Calu3 (cell line): Measurements from ENCODE around the gene CCDC136. TPM values are rescaled to one million over a fixed set of nuclear protein-coding genes. Genes with fewer than 3 reads are reported as not detected.

Source experiments
- BruUV-seq: library from RNA; stranded (reverse); fragments of 400-500 nt; replicated peaks from 2 replicates; lab custom pipeline; 2021; lab: Mats Ljungman, UMichigan
- CTCF ChIA-PET: fragments of 300-600 bp; sonication (Branson Sonifier 250); formaldehyde crosslinking; loops from one replicate; lab custom pipeline; 2022; ENCODE audit warnings: antibody characterized with exemption; lab: Charles Lee
- DNase-seq: peaks from one replicate; pipeline ENCODE4 v3.0.0; 2022
- H3K27ac Mint-ChIP-seq: one replicate; pipeline ENCODE4 v1.8.0; 2022; ENCODE audit warnings: mixed read lengths; ENCODE audit not compliant: unreplicated experiment
- H3K27me3 Mint-ChIP-seq: one replicate; pipeline ENCODE4 v1.8.0; 2022; ENCODE audit warnings: mixed read lengths; ENCODE audit not compliant: unreplicated experiment
- H3K36me3 Mint-ChIP-seq: one replicate; pipeline ENCODE4 v1.8.0; 2022; ENCODE audit warnings: mild to moderate bottlenecking, moderate library complexity, mixed read lengths; ENCODE audit not compliant: insufficient read depth, unreplicated experiment
- H3K4me1 Mint-ChIP-seq: one replicate; pipeline ENCODE4 v1.8.0; 2022; ENCODE audit warnings: mild to moderate bottlenecking, low read depth, mixed read lengths; ENCODE audit not compliant: unreplicated experiment
- H3K4me3 Mint-ChIP-seq: one replicate; pipeline ENCODE4 v1.8.0; 2022; ENCODE audit warnings: mild to moderate bottlenecking, low read depth, moderate library complexity, mixed read lengths; ENCODE audit not compliant: unreplicated experiment
- H3K9me3 Mint-ChIP-seq: one replicate; pipeline ENCODE4 v1.8.0; 2022; ENCODE audit warnings: low read depth, mixed read lengths; ENCODE audit not compliant: unreplicated experiment
- intact Hi-C: fragments of 100-400 bp; cut with micrococcal nuclease; formaldehyde crosslinking; loops from one replicate; pipeline ENCODE4 v1.10.0; 2022; ENCODE audit not compliant: unreplicated experiment
- total RNA-seq: library from RNA; stranded (reverse); gene quantifications from 2 replicates; pipeline ENCODE4 v1.2.3, GENCODE V29; 2022
- TF ChIP-seq, protein P1 (sequence below): fragments of 200-600 bp; IDR thresholded peaks from one replicate; pipeline ENCODE4 v1.8.0; 2022; ENCODE audit warnings: antibody characterized with exemption; ENCODE audit not compliant: unreplicated experiment

The CCDC136 gene
- total RNA-seq, 1 experiment from 2014 or later, result 5.9 TPM

DNA sequence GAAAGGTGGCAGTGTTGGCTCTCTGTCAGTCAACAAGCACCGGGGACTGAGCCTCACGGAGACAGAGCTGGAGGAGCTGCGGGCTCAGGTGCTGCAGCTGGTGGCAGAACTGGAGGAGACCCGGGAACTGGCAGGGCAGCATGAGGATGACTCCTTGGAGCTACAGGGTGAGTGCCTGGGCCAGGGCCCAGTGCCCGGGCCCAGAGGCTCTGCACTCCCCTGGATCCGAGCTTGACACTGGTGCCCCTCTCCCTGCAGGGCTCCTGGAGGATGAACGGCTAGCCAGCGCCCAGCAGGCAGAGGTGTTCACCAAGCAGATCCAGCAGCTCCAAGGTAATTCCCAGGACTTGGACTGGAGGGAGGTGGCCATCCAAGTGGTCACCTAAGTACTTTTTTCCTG lies 2.7 kb downstream of the CCDC136 start:
- no TSS peak for BruUV-seq
- H3K9me3 Mint-ChIP-seq, result no peaks in the 10 kb centered on the region
- peaks cover 56% of the 10 kb centered on the region for H3K27me3 Mint-ChIP-seq
- CTCF ChIA-PET, result interaction anchor here (1.4 kb wide), 1 partner anchor 369 kb away, joined by 4 read pairs; no protein-coding TSS in a partner anchor
- no peak for DNase-seq
- TF ChIP-seq, protein P1, sequence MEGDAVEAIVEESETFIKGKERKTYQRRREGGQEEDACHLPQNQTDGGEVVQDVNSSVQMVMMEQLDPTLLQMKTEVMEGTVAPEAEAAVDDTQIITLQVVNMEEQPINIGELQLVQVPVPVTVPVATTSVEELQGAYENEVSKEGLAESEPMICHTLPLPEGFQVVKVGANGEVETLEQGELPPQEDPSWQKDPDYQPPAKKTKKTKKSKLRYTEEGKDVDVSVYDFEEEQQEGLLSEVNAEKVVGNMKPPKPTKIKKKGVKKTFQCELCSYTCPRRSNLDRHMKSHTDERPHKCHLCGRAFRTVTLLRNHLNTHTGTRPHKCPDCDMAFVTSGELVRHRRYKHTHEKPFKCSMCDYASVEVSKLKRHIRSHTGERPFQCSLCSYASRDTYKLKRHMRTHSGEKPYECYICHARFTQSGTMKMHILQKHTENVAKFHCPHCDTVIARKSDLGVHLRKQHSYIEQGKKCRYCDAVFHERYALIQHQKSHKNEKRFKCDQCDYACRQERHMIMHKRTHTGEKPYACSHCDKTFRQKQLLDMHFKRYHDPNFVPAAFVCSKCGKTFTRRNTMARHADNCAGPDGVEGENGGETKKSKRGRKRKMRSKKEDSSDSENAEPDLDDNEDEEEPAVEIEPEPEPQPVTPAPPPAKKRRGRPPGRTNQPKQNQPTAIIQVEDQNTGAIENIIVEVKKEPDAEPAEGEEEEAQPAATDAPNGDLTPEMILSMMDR, result no peak
- no peaks in the 10 kb centered on the region for H3K4me1 Mint-ChIP-seq
- H3K27ac Mint-ChIP-seq, result no peak overlapping the region
- H3K4me3 Mint-ChIP-seq, result no peak overlapping the region
- intact Hi-C loops, result loop anchor here (5.0 kb wide), 1 partner anchor 88 kb away; no protein-coding TSS in a partner anchor
- peaks cover 15% of the 10 kb centered on the region for H3K36me3 Mint-ChIP-seq

DNA sequence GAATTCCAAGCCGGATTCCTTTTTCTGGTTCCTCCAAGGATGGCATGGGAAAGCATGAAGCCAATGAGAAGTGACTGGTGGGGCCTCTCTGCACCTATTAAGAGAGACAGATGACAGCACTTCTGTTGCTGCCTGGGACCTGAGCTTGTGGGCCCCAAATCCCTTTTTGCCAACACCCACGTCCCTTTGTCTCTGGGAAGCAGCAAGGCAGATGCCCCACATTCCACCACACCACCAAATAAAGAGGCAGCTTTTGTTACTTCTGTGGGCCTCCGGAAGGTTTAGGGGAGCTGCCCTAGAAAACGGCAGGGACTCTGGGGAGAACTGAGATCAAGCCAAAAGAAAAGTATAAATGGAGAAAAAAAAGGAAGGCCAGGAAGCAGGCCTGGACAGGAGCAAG lies 3.4 kb downstream of the CCDC136 start:
- Mint-ChIP-seq H3K27me3 (peaks cover 49% of the 10 kb centered on the region), H3K36me3 (peaks cover 15% of the 10 kb centered on the region), H3K27ac (no peak overlapping the region), H3K9me3 (no peaks in the 10 kb centered on the region), H3K4me3 (no peak overlapping the region), H3K4me1 (no peaks in the 10 kb centered on the region)
- CTCF ChIA-PET, result interaction anchor here (1.4 kb wide), 1 partner anchor 369 kb away, joined by 4 read pairs; no protein-coding TSS in a partner anchor
- intact Hi-C loops, result no loop called here
- BruUV-seq, result no TSS peak
- TF ChIP-seq, protein P1, result no peak
- no peak for DNase-seq

DNA sequence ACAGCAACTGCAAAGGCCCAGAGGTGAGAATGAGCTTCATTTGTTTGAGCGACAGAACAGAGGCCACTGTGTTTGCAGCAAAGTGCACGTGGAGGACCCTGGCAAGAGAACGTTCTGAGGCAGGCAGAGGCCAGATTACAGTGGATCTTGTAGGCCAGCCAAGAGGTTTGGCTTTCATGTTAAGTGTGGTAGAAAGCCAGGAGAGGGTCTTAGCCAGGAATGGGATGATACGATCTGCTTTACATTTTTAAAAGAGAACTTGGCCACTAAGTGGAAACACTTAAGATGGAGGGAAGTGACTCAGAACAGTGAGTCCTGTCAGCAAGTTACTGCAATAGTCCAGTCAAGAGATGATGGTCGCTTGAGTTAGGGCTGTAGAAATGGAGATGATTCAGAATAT lies 4.6 kb downstream of the CCDC136 start:
- Mint-ChIP-seq H3K4me3 (no peak overlapping the region), H3K27me3 (peaks cover 55% of the 10 kb centered on the region), H3K27ac (no peak overlapping the region), H3K36me3 (peaks cover 8% of the 10 kb centered on the region), H3K4me1 (no peaks in the 10 kb centered on the region), H3K9me3 (no peaks in the 10 kb centered on the region)
- DNase-seq, result no peak
- intact Hi-C loops, result no loop called here
- CTCF ChIA-PET, result interaction anchor here (1.0 kb wide), 1 partner anchor 9 kb away, joined by 3 read pairs; no protein-coding TSS in a partner anchor
- no TSS peak for BruUV-seq
- TF ChIP-seq, protein P1, result no peak

DNA sequence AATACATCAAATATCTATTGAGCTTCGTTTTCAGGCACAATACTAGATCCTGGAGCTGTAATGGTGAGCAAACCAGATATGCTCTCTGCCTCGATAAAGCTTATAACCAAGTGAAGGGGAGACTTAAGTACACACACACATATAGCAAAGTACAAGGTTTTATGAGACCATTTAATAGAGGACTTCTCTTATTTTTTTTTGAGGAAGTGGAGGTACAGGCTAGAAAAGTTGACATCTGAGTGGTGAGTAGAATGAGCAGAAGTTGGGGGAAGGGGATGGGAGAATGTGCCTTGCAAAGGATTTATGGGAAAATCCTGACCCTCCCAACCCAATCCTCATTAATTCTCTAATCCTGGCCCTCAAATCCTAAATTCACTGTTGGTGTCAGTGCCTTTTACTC lies 7.7 kb downstream of the CCDC136 start:
- no peak overlapping the region for H3K27ac Mint-ChIP-seq
- H3K9me3 Mint-ChIP-seq, result no peaks in the 10 kb centered on the region
- no peak for DNase-seq
- H3K36me3 Mint-ChIP-seq, result peaks cover 3% of the 10 kb centered on the region
- no peaks in the 10 kb centered on the region for H3K4me1 Mint-ChIP-seq
- H3K4me3 Mint-ChIP-seq, result no peak overlapping the region
- CTCF ChIA-PET, result no interaction called here
- intact Hi-C loops, result no loop called here
- no TSS peak for BruUV-seq
- H3K27me3 Mint-ChIP-seq, result peaks cover 55% of the 10 kb centered on the region
- TF ChIP-seq, protein P1, result no peak
